C4-2B (cell line): ENCODE data around the gene FAM83G.

Experiments used
- H3K27ac ChIP-seq: fragments of 450-650 bp; 2 replicates; pipeline ENCODE4 v1.5.1; 2017
- ZFX ChIP-seq: fragments of 450-650 bp; IDR thresholded peaks from 2 replicates; pipeline ENCODE4 v1.6.1; 2017
- TF ChIP-seq, protein P1 (sequence below): fragments of 450-650 bp; conservative IDR thresholded peaks from 2 replicates; pipeline ENCODE4 v1.5.1; 2017; ENCODE audit warnings: mild to moderate bottlenecking

The FAM83G gene

GRCh38 chr17:18920911-18921441, 83.6 kb downstream of the FAM83G start:
- H3K27ac ChIP-seq = no peak overlapping the region
- TF ChIP-seq ZFX = no peak
- TF ChIP-seq, protein P1, sequence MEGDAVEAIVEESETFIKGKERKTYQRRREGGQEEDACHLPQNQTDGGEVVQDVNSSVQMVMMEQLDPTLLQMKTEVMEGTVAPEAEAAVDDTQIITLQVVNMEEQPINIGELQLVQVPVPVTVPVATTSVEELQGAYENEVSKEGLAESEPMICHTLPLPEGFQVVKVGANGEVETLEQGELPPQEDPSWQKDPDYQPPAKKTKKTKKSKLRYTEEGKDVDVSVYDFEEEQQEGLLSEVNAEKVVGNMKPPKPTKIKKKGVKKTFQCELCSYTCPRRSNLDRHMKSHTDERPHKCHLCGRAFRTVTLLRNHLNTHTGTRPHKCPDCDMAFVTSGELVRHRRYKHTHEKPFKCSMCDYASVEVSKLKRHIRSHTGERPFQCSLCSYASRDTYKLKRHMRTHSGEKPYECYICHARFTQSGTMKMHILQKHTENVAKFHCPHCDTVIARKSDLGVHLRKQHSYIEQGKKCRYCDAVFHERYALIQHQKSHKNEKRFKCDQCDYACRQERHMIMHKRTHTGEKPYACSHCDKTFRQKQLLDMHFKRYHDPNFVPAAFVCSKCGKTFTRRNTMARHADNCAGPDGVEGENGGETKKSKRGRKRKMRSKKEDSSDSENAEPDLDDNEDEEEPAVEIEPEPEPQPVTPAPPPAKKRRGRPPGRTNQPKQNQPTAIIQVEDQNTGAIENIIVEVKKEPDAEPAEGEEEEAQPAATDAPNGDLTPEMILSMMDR = no peak

GRCh38 chr17:18919963-18920362, 84.6 kb downstream of the FAM83G start:
- no peak for TF ChIP-seq ZFX
- TF ChIP-seq, protein P1 = no peak
- no peak overlapping the region for H3K27ac ChIP-seq
